Right lung (tissue), 5 donors: ENCODE data around the gene GNA12. TPM values are rescaled to one million over a fixed set of nuclear protein-coding genes. Genes with fewer than 3 reads are reported as not detected.
"Not testable (repeated sequence)": the region's sequence is repeated elsewhere in the genome, so short reads cannot be mapped to it uniquely, and the experiment has no call there.

ENCODE experiments used
- DNase-seq, 2 donors: peaks; one replicate each; pipeline ENCODE4 v3.0.0-alpha.2; 2013
- polyA plus RNA-seq, 5 donors: library from polyadenylated mRNA; unstranded; fragments of 120-200 nt; gene quantifications; one replicate each; pipeline versions ENCODE4 v1.2.1 to v1.2.3, GENCODE V29; 2013; ENCODE audit warnings: inconsistent platforms in 1 of 5, low replicate concordance in 1 of 5; ENCODE audit not compliant: insufficient read length in 5 of 5, insufficient read depth in 1 of 5

Gene GNA12
- polyA plus RNA-seq, 5 donors: 46.0 to 61.9 (median 50.4) TPM

- DNase-seq: no peak
These were observed 114.0 kb downstream of the GNA12 start for GRCh38 chr7:2729893-2730716.

- no peak for DNase-seq
These were observed 114.8 kb downstream of the GNA12 start for GRCh38 chr7:2729031-2729892.

- DNase-seq: no peak
These were observed 115.6 kb downstream of the GNA12 start for GRCh38 chr7:2728316-2729030.

- DNase-seq: not testable (repeated sequence)
These were observed 116.9 kb downstream of the GNA12 start for GRCh38 chr7:2727206-2727605.

- DNase-seq: no peak
These were observed 117.6 kb downstream of the GNA12 start for GRCh38 chr7:2726316-2727018.

GRCh38 chr7:2725178-2726105 lies 118.7 kb downstream of the GNA12 start:
- no peak for DNase-seq

- DNase-seq: no peak
These were observed 119.5 kb downstream of the GNA12 start for GRCh38 chr7:2724453-2725177.

GRCh38 chr7:2724036-2724435 lies 120.1 kb downstream of the GNA12 start:
- not testable (repeated sequence) for DNase-seq

GRCh38 chr7:2723138-2723850 lies 120.8 kb downstream of the GNA12 start:
- DNase-seq: no peak

- DNase-seq: no peak
These were observed 121.5 kb downstream of the GNA12 start for GRCh38 chr7:2722591-2722990.

- DNase-seq: no peak
These were observed 122.3 kb downstream of the GNA12 start for GRCh38 chr7:2721842-2722241.

GRCh38 chr7:2720024-2720423 lies 124.1 kb downstream of the GNA12 start:
- no peak for DNase-seq

GRCh38 chr7:2719007-2719406 lies 125.1 kb downstream of the GNA12 start:
- DNase-seq: no peak

GRCh38 chr7:2718296-2718965 lies 125.7 kb downstream of the GNA12 start:
- DNase-seq: no peak

GRCh38 chr7:2717293-2718261 lies 126.5 kb downstream of the GNA12 start:
- DNase-seq: peak in 1 of 2 donors; percentile 70

- DNase-seq: no peak
These were observed 127.2 kb downstream of the GNA12 start for GRCh38 chr7:2716906-2717292.

- no peak for DNase-seq
These were observed 127.6 kb downstream of the GNA12 start for GRCh38 chr7:2716488-2716887.
